Endothelial cell of umbilical vein (primary cell): Measurements from ENCODE around the gene BRSK1. TPM values are rescaled to one million over a fixed set of nuclear protein-coding genes. Genes with fewer than 3 reads are reported as not detected.

Experiments
- BruUV-seq: library from RNA; stranded (reverse); fragments of 400-500 nt; replicated peaks from 2 replicates; lab custom pipeline; 2021; lab: Mats Ljungman, UMichigan
- CTCF ChIA-PET: fragments of 300-600, 350-600 bp; sonication (Branson Sonifier 250); formaldehyde crosslinking; loops from one replicate; lab custom pipeline; 2021; ENCODE audit warnings: antibody characterized with exemption, inconsistent platforms; lab: Charles Lee
- POLR2A ChIA-PET: fragments of 300-600, 350-600 bp; sonication (Branson Sonifier 250); formaldehyde crosslinking; loops from one replicate; lab custom pipeline; 2021; ENCODE audit warnings: antibody characterized with exemption, inconsistent platforms; lab: Charles Lee
- DNase-seq: peaks from one replicate; pipeline ENCODE4 v3.0.0-alpha.2; 2011; ENCODE audit warnings: low read depth, low spot score
- FAIRE-seq: peaks from 2 replicates; lab custom pipeline; 2011; peaks lifted over from hg19 to GRCh38; lab: Jason Lieb, UNC
- H2AFZ ChIP-seq: 2 replicates; pipeline ENCODE4 v1.6.0; 2012; ENCODE audit warnings: low read depth, low read length, control low read depth, inconsistent platforms
- H3K27ac ChIP-seq: 2 replicates; pipeline ENCODE4 v1.5.1; 2011; ENCODE audit warnings: low read depth, mild to moderate bottlenecking, control low read depth, low read length, moderate library complexity; ENCODE audit not compliant: insufficient read depth
- H3K27me3 ChIP-seq, 2 experiments: 2 replicates each; pipeline versions ENCODE4 v1.6.0 to v1.6.1; 2011; ENCODE audit warnings: low read length in 2 of 2, mixed read lengths in 1 of 2; ENCODE audit not compliant: control insufficient read depth in 2 of 2, insufficient read depth in 2 of 2
- H3K36me3 ChIP-seq, 2 experiments: 2 replicates in 1 of 2; 3 replicates in 1 of 2; pipeline ENCODE4 v1.5.1; 2011; ENCODE audit warnings: low read length in 2 of 2, mild to moderate bottlenecking in 1 of 2, moderate library complexity in 1 of 2; ENCODE audit not compliant: control insufficient read depth in 2 of 2, insufficient read depth in 2 of 2; ENCODE audit errors: extremely low read depth in 1 of 2
- H3K4me1 ChIP-seq: 3 replicates; pipeline ENCODE4 v1.5.1; 2011; ENCODE audit warnings: mild to moderate bottlenecking, low read length; ENCODE audit not compliant: control insufficient read depth, insufficient read depth; ENCODE audit errors: extremely low read depth
- H3K4me2 ChIP-seq: 2 replicates; pipeline ENCODE4 v1.6.1; 2011; ENCODE audit warnings: low read length, control low read depth, mixed read lengths; ENCODE audit not compliant: insufficient read depth
- H3K4me3 ChIP-seq, 3 experiments: fragments of 200-600 bp in 1 of 3; sonication (generic), shearing (Covaris generic) in 1 of 3; replicated peaks in 1 of 3; 2 replicates each; pipeline ENCODE4 v1.5.1; 2011 to 2016; ENCODE audit warnings: control low read depth in 3 of 3, low read length in 3 of 3, mild to moderate bottlenecking in 2 of 3, inconsistent platforms in 1 of 3, low read depth in 1 of 3, moderate library complexity in 1 of 3; ENCODE audit not compliant: insufficient read depth in 1 of 3
- H3K79me2 ChIP-seq: 2 replicates; pipeline ENCODE4 v1.6.0; 2012; ENCODE audit warnings: low read length, inconsistent platforms; ENCODE audit not compliant: control insufficient read depth, insufficient read depth
- H3K9ac ChIP-seq: replicated peaks from 2 replicates; pipeline ENCODE3; 2011; ENCODE audit warnings: low read length, control low read depth; ENCODE audit not compliant: insufficient read depth; ENCODE audit errors: extremely low read depth
- H3K9me1 ChIP-seq: replicated peaks from 3 replicates; pipeline ENCODE4 v1.6.0; 2011; ENCODE audit warnings: mild to moderate bottlenecking, low read length; ENCODE audit not compliant: control insufficient read depth, insufficient read depth; ENCODE audit errors: extremely low read depth
- H3K9me3 ChIP-seq: replicated peaks from 2 replicates; pipeline ENCODE4 v1.5.1; 2012; ENCODE audit warnings: low read length, inconsistent platforms; ENCODE audit not compliant: control insufficient read depth, insufficient read depth
- H4K20me1 ChIP-seq: replicated peaks from 2 replicates; pipeline ENCODE3; 2011; ENCODE audit warnings: mild to moderate bottlenecking, low read length; ENCODE audit not compliant: control insufficient read depth, insufficient read depth; ENCODE audit errors: extremely low read depth
- EZH2 ChIP-seq: IDR thresholded peaks from 2 replicates; pipeline ENCODE4 v1.6.1; 2012; ENCODE audit warnings: borderline replicate concordance, low read depth, mild to moderate bottlenecking, moderate library complexity, low read length, inconsistent platforms; ENCODE audit not compliant: severe bottlenecking
- FOS ChIP-seq: IDR thresholded peaks from 2 replicates; pipeline ENCODE4 v1.6.1; 2011; ENCODE audit warnings: mild to moderate bottlenecking, low read length, moderate library complexity, borderline replicate concordance; ENCODE audit not compliant: insufficient read depth
- GATA2 ChIP-seq: IDR thresholded peaks from 2 replicates; pipeline ENCODE4 v1.7.0; 2011; ENCODE audit warnings: low read depth, mild to moderate bottlenecking, moderate library complexity, mixed read lengths, low read length; ENCODE audit not compliant: insufficient read length, insufficient read depth
- JUN ChIP-seq: IDR thresholded peaks from 2 replicates; pipeline ENCODE4 v1.6.1; 2011; ENCODE audit warnings: borderline replicate concordance, low read depth; ENCODE audit not compliant: insufficient read length, insufficient read depth
- MAX ChIP-seq: IDR thresholded peaks from 2 replicates; pipeline ENCODE4 v1.6.1; 2011; ENCODE audit not compliant: insufficient read depth, insufficient read length
- MYC ChIP-seq: IDR thresholded peaks from one replicate; pipeline ENCODE4 v1.6.1; 2011; ENCODE audit warnings: mild to moderate bottlenecking, low read depth, low read length
- POLR2A ChIP-seq: IDR thresholded peaks from 2 replicates; pipeline ENCODE4 v1.6.1; 2012; ENCODE audit warnings: low read depth, mild to moderate bottlenecking, control low read depth, low read length
- POLR2AphosphoS5 ChIP-seq: IDR thresholded peaks from 2 replicates; pipeline ENCODE4 v1.6.1; 2012; ENCODE audit warnings: low read depth, mild to moderate bottlenecking, control low read depth, low read length, moderate library complexity; ENCODE audit not compliant: insufficient read depth
- dilution Hi-C: fragments of 300-500 bp; cut with MboI; formaldehyde crosslinking; loops from one replicate; pipeline ENCODE4 v1.15.0; 2019; ENCODE audit warnings: low sequenced_read_pairs; ENCODE audit not compliant: extremely low pct_ligation_motif_present
- intact Hi-C: fragments of 100-400 bp; cut with micrococcal nuclease; formaldehyde crosslinking; loops from one replicate; pipeline ENCODE4 v1.10.0; 2022
- polyA plus RNA-seq, 4 experiments: library from polyadenylated mRNA; depleted of rRNA in 3 of 4; stranded (reverse) in 3 of 4; unstranded in 1 of 4; fragments of >200 nt; gene quantifications; 2 replicates each; pipeline versions ENCODE4 v1.2.1 to v1.2.3, GENCODE V29; 2011 to 2012; ENCODE audit warnings: missing spikeins in 1 of 4
- total RNA-seq: library from RNA; stranded (reverse); gene quantifications from 2 replicates; pipeline ENCODE4 v1.2.3, GENCODE V29; 2021
- TF ChIP-seq, protein P1 (sequence below), 2 donors: IDR thresholded peaks; 1 replicate in 1 of 2; 2 replicates in 1 of 2; pipeline ENCODE4 v1.5.1; 2011; ENCODE audit warnings: low read length in 2 of 2, mild to moderate bottlenecking in 2 of 2, moderate library complexity in 2 of 2, control low read depth in 1 of 2, inconsistent platforms in 1 of 2, low read depth in 1 of 2; ENCODE audit not compliant: insufficient read depth in 1 of 2; ENCODE audit errors: extremely low read depth in 1 of 2

Gene BRSK1
- total and polyA plus RNA-seq, 2 donors (not counting 3 experiments of a cell fraction or from before 2014, with no cell fraction given): 0.33 to 0.44 TPM

- H3K9me3 ChIP-seq: no peaks in the 10 kb centered on the region
- no peaks in the 10 kb centered on the region for H4K20me1 ChIP-seq
- no peaks in the 10 kb centered on the region for H3K4me1 ChIP-seq
- H3K4me2 ChIP-seq: peak overlapping the region; percentile 52
- H3K9me1 ChIP-seq: no peaks in the 10 kb centered on the region
- intact Hi-C loops (loop anchor here (1.0 to 5.0 kb wide), 3 partner anchors 83 to 160 kb away; partner anchors contain the start of gene RPL28), dilution Hi-C loops (no loop called here)
- no TSS peak for BruUV-seq
- no peaks in the 10 kb centered on the region for H3K36me3 ChIP-seq
- no peak overlapping the region for H3K4me3 ChIP-seq
- H3K9ac ChIP-seq: no peak overlapping the region
- ChIA-PET POLR2A (interaction anchor here (1.3 kb wide), 1 partner anchor 106 kb away, joined by 4 read pairs; the partner anchor contains the start of gene UBE2S), CTCF (interaction anchor here (0.7 to 3.8 kb wide), 24 partner anchors 8 to 202 kb away, joined by 3 to 51 read pairs (median 7); partner anchors contain the start of genes HSPBP1, KMT5C, PPP6R1 and RPL28)
- H3K27ac ChIP-seq: no peak overlapping the region
- peaks cover 0 to 3% of the 10 kb centered on the region in 2 experiments for H3K27me3 ChIP-seq
- DNase-seq (no peak), FAIRE-seq (no peak)
- no peak for TF ChIP-seq POLR2A
- TF ChIP-seq, protein P1, sequence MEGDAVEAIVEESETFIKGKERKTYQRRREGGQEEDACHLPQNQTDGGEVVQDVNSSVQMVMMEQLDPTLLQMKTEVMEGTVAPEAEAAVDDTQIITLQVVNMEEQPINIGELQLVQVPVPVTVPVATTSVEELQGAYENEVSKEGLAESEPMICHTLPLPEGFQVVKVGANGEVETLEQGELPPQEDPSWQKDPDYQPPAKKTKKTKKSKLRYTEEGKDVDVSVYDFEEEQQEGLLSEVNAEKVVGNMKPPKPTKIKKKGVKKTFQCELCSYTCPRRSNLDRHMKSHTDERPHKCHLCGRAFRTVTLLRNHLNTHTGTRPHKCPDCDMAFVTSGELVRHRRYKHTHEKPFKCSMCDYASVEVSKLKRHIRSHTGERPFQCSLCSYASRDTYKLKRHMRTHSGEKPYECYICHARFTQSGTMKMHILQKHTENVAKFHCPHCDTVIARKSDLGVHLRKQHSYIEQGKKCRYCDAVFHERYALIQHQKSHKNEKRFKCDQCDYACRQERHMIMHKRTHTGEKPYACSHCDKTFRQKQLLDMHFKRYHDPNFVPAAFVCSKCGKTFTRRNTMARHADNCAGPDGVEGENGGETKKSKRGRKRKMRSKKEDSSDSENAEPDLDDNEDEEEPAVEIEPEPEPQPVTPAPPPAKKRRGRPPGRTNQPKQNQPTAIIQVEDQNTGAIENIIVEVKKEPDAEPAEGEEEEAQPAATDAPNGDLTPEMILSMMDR (IDR thresholded peaks at IDR 0.05; ENCODE audit: extremely low read depth in 1 of 2, insufficient read depth in 1 of 2, low read depth in 1 of 2, low read length in 2 of 2): no peak
- no peak for TF ChIP-seq POLR2AphosphoS5
- TF ChIP-seq EZH2: no peak
- no peak for TF ChIP-seq GATA2
- no peak for TF ChIP-seq MAX
- TF ChIP-seq MYC: no peak
- no peak for TF ChIP-seq FOS
- TF ChIP-seq JUN: no peak
- no peaks in the 10 kb centered on the region for H3K79me2 ChIP-seq
- H2AFZ ChIP-seq: peak overlapping the region; percentile 98
Observed at GRCh38 chr19:55302318-55302703, 18.5 kb downstream of the BRSK1 start.
